Posterior cingulate gyrus (tissue), 11 donors: Measurements from ENCODE around the gene PBX2.

ENCODE experiments used
- DNase-seq, 10 donors: peaks; one replicate each; pipeline versions ENCODE4 v3.0.0 to v3.0.0-alpha.2; 2020 to 2021; ENCODE audit warnings: mixed read lengths in 3 of 10
- intact Hi-C: fragments of 100-400 bp; cut with DNase I; formaldehyde crosslinking; loops from one replicate; pipeline ENCODE4 v1.15.1; 2023

PBX2 gene

DNA sequence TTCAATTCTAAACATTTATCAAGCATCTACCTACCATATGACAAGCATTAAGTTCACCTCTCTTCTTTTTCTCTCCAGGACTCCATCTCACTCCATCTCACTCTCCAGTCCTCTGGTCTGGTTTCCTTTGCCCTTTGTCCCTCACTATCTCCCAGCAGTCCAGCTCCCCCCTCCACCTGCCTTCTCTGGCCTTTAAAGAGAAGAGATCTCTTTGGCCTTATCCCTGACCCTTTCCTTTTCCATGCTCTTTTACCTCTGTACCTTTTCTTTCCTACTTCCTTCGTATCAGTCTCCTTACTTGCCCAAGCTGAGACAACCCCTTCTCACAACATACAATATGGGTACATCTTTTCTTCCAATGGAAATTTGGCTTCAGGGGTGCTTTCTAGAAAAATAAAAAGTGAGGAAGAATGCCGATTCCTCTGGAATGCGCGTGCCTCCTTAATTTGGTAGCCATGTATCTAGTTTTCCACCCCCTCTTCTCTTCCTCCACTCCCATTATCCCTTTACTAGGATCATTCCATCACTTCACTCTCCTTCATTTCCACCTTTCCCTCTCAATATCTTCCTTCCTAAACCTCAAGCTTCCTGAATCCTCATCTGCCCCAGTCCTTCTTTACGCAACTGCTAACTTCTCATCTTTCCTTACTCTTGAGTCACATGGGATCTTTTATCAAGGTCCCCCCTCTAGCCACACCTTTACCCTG lies 13.4 kb downstream of the PBX2 start:
- intact Hi-C loops: loop anchor here (2.0 to 5.0 kb wide), 2 partner anchors 18 to 44 kb away; partner anchors contain the start of gene FKBPL
- peak in 1 of 10 donors; percentile 21 for DNase-seq

DNA sequence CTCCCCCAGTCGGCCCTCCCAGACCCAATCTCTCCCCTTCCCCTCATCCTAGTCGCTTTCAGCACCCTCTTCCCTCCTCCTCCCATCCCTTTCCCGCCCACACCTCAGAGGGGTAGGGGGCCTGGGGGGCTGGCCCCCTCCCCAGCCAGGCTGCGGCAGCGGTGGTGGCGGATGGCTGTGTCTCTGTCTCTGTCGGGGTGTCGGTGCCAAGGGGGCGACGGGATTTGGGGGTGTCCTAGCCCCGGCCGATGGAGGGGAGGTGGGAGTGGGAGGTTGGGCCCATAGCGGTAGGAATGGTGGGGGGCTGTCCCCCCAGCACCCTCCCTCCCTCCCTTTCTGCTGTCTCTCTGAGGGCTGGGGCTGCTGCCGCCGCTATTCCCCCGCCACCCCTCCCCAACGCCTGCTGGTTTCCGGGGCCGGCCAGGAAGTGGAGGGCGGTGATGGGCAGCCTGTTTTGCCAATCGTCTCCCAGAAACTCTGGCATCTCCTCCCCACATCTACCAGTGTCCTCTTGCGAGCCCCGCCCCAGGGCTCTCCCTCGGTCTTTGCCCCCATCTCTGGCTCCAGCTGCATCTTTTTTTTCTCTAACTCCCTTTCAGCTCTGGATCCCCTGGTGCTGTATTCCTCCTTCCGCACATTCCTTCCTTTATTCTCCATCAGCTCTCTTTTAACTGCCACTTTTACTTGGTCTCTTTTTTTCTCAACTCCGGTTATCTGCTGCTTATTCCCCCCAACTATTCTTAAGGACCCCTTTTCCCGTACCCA lies 14.1 kb downstream of the PBX2 start, which contains the start of gene AGPAT1:
Gene AGPAT1, minus strand, starts transcription at position 374 of the 765 bp plus-strand sequence. CDS start 4,588 bp downstream, outside the sequence.
- intact Hi-C loops: loop anchor here (2.0 to 5.0 kb wide), 2 partner anchors 19 to 44 kb away; partner anchors contain the start of gene FKBPL
- DNase-seq: peak; percentile 97 to 100 (median 98)

DNA sequence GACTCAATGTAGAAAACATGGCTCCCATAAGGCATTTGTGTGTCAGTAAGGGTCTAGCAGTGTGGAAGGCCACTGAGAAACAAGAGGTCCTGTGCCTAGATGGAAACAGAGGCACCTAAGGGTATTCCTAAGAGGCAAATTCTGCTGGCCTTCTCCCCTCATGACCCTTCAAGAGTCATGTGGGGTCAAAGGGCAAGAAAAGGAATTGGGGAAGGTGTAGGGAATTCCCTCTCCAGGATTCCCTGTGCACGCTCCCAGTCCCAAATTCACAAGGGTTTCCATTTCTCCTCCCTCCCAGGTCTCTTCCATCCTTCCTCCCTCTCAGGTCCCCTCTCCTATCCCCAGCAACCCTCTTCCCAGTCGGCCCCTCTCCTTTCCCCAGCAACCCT lies 14.7 kb downstream of the PBX2 start:
- intact Hi-C loops: loop anchor here (5.0 kb wide), 1 partner anchor 43 kb away; the partner anchor contains the start of gene FKBPL

DNA sequence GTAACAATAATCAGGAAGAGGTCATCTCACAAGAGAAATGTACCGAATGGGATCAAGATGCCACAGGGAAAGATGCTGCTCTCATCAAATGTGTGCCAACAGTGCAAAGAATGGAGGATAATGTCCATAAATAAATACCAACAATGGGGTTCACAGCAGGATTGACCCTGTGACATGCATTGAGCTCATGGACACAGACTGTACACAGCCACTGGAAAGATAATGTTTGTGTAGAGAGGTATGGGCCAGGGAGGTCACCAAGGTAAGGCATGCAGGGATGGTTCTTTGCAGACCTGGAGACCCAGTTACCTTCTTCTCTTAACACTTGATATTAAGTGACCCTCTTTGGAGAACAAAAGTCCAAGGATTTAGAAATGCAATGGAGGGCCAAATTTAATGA lies 15.6 kb downstream of the PBX2 start:
- no peak for DNase-seq
- intact Hi-C loops: no loop called here

More for the DNA sequence above, 14.7 kb downstream of the PBX2 start:
- DNase-seq: no peak

DNA sequence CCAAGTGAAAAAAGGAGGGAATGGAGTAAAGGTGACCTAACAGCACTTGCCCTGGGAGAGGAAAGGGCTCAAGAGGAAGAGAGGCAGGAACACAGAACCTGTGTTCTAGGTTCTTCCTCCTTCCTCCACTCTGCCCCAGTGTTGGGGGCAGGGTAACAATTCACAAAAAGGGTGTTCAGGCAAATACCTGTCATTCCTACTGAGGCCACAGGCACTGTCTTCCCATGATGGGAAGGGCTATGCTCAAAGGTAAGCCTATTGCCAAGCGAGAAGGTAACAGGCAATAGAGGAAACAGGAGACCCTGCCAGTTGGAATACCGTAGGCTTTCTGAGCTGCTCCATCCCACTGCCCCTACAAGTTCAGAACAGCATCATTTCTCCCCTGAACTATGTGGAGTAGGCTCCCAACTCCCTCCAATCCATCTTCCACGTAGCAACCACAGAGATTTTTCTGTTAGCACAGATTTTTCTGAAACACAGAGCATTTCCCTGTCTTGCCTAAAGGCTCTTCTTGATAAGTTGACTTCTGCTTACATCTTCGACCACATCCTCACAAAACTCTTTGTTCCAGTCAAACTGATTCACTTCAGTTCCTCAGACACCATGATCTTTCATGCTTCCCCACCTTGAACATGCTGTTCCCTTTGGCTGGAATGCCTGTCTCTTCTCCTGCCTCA lies 16.8 kb downstream of the PBX2 start:
- no peak for DNase-seq
- intact Hi-C loops: no loop called here

DNA sequence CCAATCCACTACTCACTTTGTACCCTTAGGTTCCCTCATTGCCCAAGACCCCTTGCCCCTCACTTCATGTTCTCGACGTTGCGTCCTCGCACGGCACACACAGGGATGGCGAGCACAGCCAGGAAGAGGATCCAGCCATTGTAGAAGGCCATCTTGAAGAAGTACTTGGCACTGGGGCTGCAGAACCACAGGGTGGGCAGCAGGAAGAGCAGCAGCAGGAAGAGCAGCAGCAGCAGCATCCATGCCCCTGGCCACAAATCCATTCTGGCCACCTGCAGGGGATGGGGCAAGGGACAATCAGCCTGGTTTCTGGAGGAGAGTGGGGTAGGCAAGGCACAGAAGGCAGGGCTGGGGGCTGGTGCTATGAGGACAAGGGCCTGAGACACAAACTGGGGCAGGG lies 18.8 kb downstream of the PBX2 start:
- intact Hi-C loops: no loop called here
- peak in 3 of 10 donors; percentile 17 to 52 (median 44) for DNase-seq

DNA sequence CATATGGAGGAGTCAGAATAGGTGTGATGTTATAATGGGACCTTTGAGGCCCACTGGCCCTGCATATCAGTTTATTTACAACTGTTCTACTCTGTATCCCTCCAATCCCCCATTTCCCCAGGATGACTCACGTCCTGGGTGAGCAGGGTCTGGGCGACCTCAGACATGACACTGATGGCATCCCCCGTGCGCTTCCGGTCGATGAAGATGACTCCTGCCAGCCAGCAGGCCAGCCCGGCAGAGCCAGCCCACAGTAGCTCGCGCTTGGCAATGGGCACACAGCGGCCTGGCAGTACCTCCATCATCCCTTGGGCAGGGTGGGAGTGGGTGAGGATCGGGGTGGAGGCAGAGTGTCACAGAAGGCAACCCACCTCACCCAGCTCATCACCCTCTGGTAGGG lies 19.7 kb downstream of the PBX2 start:
- peak in 2 of 10 donors; percentile 48 to 82 for DNase-seq
- intact Hi-C loops: no loop called here

DNA sequence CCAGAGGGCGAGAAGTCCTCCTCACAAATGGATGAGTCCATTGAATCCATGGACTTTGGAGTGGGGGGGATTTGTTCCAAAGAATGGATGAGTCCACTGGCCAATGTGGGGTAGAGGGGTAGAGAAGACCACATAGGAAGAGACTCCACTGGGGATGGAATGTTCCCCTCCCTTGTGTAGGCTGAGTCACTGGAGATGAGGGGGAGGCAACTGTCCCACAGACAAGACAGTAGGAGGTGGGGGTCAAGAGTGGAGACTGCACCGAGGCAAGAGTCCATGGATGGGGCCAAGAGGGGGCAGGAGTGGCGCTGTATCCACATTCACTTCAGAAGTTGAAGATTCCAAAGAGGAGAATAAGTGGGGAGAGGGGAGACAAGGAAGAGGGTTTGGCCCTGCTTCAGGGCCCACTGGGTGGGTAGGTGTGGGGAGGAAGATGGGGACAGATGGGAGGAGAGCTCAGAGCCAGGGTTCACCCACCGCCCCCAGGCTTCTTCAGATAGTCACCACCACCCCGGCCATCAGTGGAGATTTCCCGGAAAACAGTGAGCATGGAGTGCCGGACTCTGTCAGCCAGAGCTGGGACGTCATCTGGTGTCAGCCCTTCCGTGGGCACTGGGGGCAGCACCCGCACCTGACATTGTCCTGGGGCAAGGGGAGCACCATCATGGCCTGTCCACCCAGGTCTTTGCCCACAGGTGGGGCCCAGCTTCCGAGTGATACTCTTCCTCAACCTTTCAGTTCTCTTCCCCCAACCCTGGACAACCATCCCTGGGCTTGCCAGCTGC lies 21.0 kb downstream of the PBX2 start:
- intact Hi-C loops: no loop called here
- DNase-seq: peak in 3 of 10 donors; percentile 25 to 66 (median 57)

DNA sequence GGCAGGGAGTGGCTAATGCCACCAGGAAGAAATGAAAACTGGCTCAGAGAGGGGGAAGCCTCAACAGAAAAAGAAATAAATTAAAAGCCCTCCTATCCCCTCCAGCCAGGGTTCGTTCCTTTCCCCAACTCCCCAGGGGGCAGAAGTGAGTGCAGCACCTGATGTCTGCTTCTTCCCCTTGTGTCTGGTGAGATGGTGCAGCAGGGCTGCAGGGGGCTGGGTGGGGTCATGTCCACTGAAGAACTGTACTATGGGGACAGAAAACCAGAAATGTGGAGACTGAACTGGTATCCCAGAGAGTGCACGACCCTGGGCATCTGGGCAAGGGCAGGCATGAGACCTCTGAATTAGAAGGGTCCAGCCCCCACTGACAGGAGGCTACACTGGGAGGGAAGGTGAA lies 21.7 kb downstream of the PBX2 start:
- intact Hi-C loops: no loop called here
- peak in 3 of 10 donors; percentile 31 to 57 (median 34) for DNase-seq

DNA sequence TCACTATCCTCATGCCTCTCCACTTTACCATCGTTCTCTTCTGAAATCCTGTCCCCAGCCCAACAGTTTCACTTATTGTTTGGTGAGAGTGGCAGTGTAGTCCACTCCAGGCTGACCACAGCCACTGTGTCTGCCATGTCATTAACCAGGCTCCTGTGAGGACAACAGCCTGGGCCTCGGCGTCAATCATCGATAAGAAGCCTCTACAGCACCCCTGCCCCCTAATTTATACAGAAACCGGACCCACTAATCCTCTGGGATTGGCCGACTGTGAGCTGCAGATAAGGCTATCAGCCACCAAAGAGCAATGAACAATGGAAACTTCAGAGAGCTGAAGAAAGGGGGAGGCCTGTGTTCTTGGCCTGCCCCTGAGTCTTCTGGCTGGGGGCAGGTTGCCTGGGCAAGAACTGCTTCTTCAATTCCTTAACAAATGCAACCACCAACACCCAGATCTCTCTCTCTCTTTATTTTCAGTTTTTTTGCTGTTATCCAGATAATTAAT lies 22.2 kb downstream of the PBX2 start:
- DNase-seq: no peak
- intact Hi-C loops: no loop called here

DNA sequence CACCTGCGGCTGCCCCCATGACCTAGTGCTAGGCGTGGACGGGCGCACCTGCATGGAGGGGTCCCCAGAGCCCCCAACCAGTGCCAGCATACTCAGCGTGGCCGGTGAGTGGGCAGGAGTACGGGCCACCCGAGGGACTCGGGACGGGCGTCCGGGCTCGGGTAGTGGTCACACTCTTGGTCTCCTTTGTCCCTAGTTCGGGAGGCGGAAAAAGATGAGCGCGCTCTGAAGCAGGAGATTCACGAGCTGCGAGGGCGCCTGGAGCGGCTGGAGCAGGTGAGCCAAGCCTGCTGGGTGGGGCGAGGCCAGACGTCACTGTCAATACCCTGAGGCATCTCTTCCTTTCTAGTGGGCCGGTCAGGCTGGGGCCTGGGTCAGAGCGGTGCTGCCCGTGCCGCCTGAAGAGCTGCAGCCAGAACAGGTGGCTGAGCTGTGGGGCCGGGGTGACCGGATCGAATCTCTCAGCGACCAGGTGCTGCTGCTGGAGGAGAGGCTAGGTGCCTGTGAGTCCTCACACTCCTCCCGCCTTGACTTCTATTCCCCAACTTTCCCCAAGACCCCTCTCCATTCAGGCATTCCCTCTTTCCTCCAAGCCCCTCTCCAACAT lies 22.7 kb downstream of the PBX2 start:
- peak in 2 of 10 donors; percentile 53 to 85 for DNase-seq
- intact Hi-C loops: no loop called here

DNA sequence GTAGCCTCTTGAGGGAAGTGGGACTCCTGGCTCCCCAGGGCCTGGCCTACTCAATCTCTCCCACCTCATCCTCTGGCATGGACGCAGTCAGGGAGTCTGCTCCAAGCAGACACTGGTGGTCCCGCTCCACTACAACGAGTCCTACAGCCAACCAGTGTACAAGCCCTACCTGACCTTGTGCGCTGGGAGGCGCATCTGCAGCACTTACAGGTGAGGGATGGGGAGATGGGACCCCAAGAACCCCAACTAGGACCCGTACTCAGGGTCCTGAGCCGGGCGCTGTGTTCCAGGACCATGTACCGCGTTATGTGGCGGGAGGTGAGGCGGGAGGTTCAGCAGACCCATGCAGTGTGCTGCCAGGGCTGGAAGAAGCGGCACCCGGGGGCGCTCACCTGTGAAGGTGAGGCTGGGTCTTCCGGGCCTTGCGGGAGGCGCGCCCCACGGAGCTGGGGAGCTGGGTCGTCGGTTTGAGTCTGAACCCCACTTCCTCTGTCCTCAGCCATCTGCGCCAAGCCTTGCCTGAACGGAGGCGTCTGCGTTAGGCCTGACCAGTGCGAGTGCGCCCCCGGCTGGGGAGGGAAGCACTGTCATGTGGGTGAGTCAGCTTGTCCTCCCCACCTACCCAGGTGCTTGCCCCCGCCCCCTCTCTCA lies 23.5 kb downstream of the PBX2 start:
- DNase-seq: peak in 3 of 10 donors; percentile 68 to 84 (median 80)
- intact Hi-C loops: no loop called here

DNA sequence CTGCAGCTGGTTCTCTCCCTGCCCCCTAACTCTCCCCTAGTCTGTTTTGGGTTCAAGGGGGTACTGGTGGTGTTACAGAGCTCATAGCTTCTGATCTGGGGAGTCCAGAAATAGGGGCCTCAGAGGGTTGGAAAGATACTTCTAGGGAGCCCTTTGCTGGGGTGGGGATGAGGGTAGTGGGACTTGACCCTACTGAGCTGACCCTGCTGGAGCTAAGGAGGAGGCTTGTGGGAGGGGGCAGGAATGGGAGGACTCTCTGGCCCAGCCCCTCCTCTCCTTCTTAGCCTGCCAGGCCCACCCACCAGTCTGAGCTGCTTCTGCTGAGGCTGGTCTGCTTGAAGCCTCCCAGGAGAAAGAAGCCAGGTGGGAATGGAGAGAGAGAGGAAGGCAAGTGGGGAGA lies 25.7 kb downstream of the PBX2 start, which contains the start of gene EGFL8:
Gene EGFL8, plus strand, starts transcription at position 301 of the 400 bp plus-strand sequence. CDS start 1,571 bp downstream, outside the sequence.
- intact Hi-C loops: no loop called here
- peak in 2 of 10 donors; percentile 30 to 40 for DNase-seq

DNA sequence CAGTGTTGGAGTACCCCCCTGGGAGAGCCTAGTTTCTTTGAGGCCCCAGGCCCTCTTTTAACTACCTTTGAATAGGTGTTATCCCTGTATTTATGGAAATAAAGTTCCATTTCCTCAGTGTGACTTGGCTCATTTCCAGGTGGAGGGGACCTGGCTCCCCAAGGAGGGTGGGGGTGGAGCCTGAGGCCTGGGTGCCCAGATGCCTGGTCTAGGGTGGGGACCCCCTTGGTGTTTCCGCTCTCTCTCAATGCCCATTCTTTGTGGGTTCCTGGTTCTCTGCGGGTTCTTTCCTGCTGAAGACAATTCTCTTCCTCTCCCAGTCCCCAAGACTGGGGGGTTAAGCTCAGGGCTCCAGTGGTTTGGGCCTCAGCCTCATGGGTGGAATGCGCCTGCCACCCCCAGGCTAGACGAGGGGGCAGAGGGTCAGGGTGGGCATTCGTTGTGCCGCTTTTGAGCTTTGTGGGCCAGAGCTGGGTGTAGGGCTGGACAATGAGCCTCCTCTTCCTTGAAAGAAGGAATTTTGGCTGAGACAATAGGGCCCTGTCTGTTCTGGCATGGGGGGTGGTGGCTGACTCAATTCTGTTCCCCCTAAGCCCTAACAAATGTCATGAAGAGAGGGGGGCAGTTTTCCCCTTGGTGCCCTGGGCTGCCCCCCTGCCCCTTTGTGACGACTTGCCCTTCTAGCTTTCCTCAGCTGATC lies 26.3 kb downstream of the PBX2 start:
- intact Hi-C loops: no loop called here
- peak in 2 of 10 donors; percentile 48 to 87 for DNase-seq

DNA sequence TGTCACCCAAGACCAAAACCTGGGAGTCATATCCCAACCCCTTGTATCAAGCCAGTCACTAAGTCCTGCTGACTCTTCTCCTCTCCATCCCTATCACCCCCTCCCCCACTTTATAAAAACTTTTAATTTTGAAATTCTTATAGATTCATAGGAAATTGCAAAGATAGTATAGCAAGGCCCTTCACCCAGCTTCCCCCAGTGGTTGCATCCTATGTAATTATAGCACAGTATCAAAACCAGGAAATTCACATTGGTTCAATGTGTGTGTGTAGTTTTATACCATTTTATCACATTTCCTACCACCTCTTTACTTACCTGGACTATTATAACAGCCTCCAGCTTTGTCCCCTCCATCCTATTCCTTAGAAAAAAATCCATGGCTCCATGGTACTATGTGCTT lies 31.9 kb downstream of the PBX2 start:
- no peak for DNase-seq
- intact Hi-C loops: no loop called here

DNA sequence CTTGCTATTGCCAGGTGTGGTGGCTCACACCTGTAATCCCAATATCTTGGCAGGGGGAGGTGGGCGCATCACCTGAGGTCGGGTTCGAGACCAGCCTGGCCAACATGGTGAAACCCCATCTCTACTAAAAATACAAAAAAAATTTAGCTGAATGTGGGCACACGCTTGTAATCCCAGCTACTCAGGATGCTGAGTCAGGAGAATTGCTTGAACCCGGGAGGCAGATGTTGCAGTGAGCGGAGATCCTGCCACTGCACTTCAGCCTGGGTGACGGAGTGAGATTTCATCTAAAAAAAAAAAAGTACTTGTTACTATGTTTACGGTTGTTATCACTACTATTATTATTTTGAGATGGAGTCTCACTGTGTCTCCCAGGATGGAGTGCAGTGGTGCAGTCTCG lies 33.1 kb downstream of the PBX2 start:
- DNase-seq: no peak
- intact Hi-C loops: no loop called here

DNA sequence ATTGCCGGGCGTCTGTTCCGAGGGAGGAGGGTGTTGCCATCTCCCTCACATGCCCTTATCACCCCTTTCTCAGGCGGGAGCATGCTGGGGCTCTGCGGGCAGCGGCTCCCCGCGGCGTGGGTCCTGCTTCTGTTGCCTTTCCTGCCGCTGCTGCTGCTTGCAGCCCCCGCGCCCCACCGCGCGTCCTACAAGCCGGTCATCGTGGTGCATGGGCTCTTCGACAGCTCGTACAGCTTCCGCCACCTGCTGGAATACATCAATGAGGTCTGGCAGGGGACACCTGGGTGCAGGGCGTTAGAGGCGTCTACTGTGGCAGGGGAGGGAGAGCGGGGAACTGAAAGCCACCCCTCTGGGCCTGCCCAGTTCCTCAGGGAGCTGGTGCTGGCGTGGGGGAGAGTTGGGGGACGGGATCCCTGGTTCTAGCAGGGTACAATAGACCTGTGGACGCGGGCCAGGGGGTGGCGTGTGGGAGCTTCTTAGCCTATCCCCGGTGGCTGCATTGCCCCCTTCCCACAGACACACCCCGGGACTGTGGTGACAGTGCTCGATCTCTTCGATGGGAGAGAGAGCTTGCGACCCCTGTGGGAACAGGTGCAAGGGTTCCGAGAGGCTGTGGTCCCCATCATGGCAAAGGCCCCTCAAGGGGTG lies 35.4 kb downstream of the PBX2 start:
- intact Hi-C loops: loop anchor here (1.0 to 5.0 kb wide), 2 partner anchors 24 to 37 kb away; partner anchors contain the start of gene FKBPL
- peak in 7 of 10 donors; percentile 40 to 93 (median 65) for DNase-seq
